OCI-LY7 (cell line): Measurements from ENCODE around the gene C1QTNF9. TPM values are rescaled to one million over a fixed set of nuclear protein-coding genes. Genes with fewer than 3 reads are reported as not detected.

Experiments
- BruUV-seq: library from RNA; stranded (reverse); fragments of 400-500 nt; replicated peaks from 2 replicates; lab custom pipeline; 2021; lab: Mats Ljungman, UMichigan
- CTCF ChIA-PET: fragments of 300-600 bp; sonication (Branson Sonifier 250); formaldehyde crosslinking; loops from one replicate; lab custom pipeline; 2022; ENCODE audit warnings: antibody characterized with exemption; ENCODE audit not compliant: unreplicated experiment; lab: Charles Lee
- POLR2A ChIA-PET: fragments of 300-600 bp; sonication (Branson Sonifier 250); formaldehyde crosslinking; loops from one replicate; lab custom pipeline; 2022; ENCODE audit warnings: antibody characterized with exemption; lab: Charles Lee
- DNase-seq: peaks from one replicate; pipeline ENCODE4 v3.0.0-alpha.2; 2015; ENCODE audit warnings: low spot score
- H2AFZ ChIP-seq: fragments of 200-600 bp; sonication (generic), shearing (Covaris generic); 2 replicates; pipeline ENCODE4 v1.6.1; 2014; ENCODE audit warnings: mild to moderate bottlenecking, antibody characterized with exemption, low read length, moderate library complexity
- H3K27ac ChIP-seq: fragments of 200-600 bp; sonication (generic); 2 replicates; pipeline ENCODE4 v1.5.1; 2014; ENCODE audit warnings: mixed run types, low read depth, mild to moderate bottlenecking, moderate library complexity, low read length, inconsistent platforms; ENCODE audit not compliant: poor library complexity, severe bottlenecking
- H3K36me3 ChIP-seq: fragments of 200-600 bp; sonication (generic); 2 replicates; pipeline ENCODE4 v1.6.1; 2014; ENCODE audit warnings: mild to moderate bottlenecking, antibody characterized with exemption, low read length, moderate library complexity, mixed read lengths; ENCODE audit not compliant: insufficient read depth
- H3K4me1 ChIP-seq: fragments of 200-600 bp; sonication (generic); 2 replicates; pipeline ENCODE4 v1.5.1; 2014; ENCODE audit warnings: mild to moderate bottlenecking, low read length; ENCODE audit not compliant: insufficient read depth, poor library complexity, severe bottlenecking
- H3K4me2 ChIP-seq: fragments of 200-600 bp; sonication (generic); 2 replicates; pipeline ENCODE4 v1.6.1; 2014; ENCODE audit warnings: mild to moderate bottlenecking, low read length
- H3K4me3 ChIP-seq: fragments of 200-600 bp; sonication (generic); 2 replicates; pipeline ENCODE4 v1.5.1; 2014; ENCODE audit warnings: mild to moderate bottlenecking, low read depth, low read length; ENCODE audit not compliant: poor library complexity, severe bottlenecking
- H3K79me2 ChIP-seq: fragments of 200-600 bp; sonication (generic); 2 replicates; pipeline ENCODE4 v1.6.1; 2016; ENCODE audit warnings: low read depth, mild to moderate bottlenecking, low read length, moderate library complexity, mixed read lengths; ENCODE audit not compliant: insufficient read depth
- H3K9me2 ChIP-seq: fragments of 200-600 bp; sonication (generic); 2 replicates; pipeline ENCODE4 v1.6.1; 2016; ENCODE audit warnings: mild to moderate bottlenecking, low read length, mixed read lengths; ENCODE audit not compliant: insufficient read depth
- H3K9me3 ChIP-seq: fragments of 200-600 bp; sonication (generic); 2 replicates; pipeline ENCODE4 v1.6.1; 2014; ENCODE audit warnings: mild to moderate bottlenecking, mixed run types, low read length, mixed read lengths
- H4K20me1 ChIP-seq: fragments of 200-600 bp; sonication (generic); 2 replicates; pipeline ENCODE4 v1.6.1; 2014; ENCODE audit warnings: mild to moderate bottlenecking, antibody characterized with exemption, low read length, moderate library complexity, mixed read lengths; ENCODE audit not compliant: insufficient read depth
- CTCF ChIP-seq: fragments of 200-600 bp; sonication (generic); conservative IDR thresholded peaks from 2 replicates; pipeline ENCODE4 v1.5.1; 2014; ENCODE audit warnings: mild to moderate bottlenecking, antibody characterized with exemption, low read length, moderate library complexity, mixed read lengths
- EZH2phosphoT487 ChIP-seq: fragments of 200-600 bp; sonication (generic); IDR thresholded peaks from 2 replicates; pipeline ENCODE4 v1.6.1; 2018; ENCODE audit warnings: low read depth, borderline replicate concordance, mild to moderate bottlenecking, mixed run types, antibody characterized with exemption, low read length, moderate library complexity, mixed read lengths
- intact Hi-C: fragments of 100-400 bp; cut with micrococcal nuclease; formaldehyde crosslinking; loops from one replicate; pipeline ENCODE4 v1.10.0; 2022; ENCODE audit not compliant: unreplicated experiment
- total RNA-seq, 2 experiments: library from RNA; depleted of rRNA in 1 of 2; stranded (reverse); fragments of >200 nt in 1 of 2; shearing (Covaris generic) in 1 of 2; gene quantifications; 2 replicates each; pipeline ENCODE4 v1.2.3, GENCODE V29; 2014 to 2022

Gene C1QTNF9
- total RNA-seq, 2 experiments from 2014 or later = not detected

- H2AFZ ChIP-seq = no peak overlapping the region
- no peaks in the 10 kb centered on the region for H3K79me2 ChIP-seq
- no peak for DNase-seq
- H3K4me3 ChIP-seq = no peak overlapping the region
- no peaks in the 10 kb centered on the region for H3K4me1 ChIP-seq
- no TSS peak for BruUV-seq
- H3K27ac ChIP-seq = no peak overlapping the region
- intact Hi-C loops = no loop called here
- no peaks in the 10 kb centered on the region for H3K36me3 ChIP-seq
- H3K9me3 ChIP-seq = no peaks in the 10 kb centered on the region
- CTCF ChIA-PET = no interaction called here
- POLR2A ChIA-PET = interaction anchor here (0.6 kb wide), 1 partner anchor 12 kb away, joined by 3 read pairs; no protein-coding TSS in a partner anchor
- no peak overlapping the region for H3K4me2 ChIP-seq
- H4K20me1 ChIP-seq = no peaks in the 10 kb centered on the region
- H3K9me2 ChIP-seq = no peaks in the 10 kb centered on the region
- no peak for TF ChIP-seq CTCF
These were observed 31.6 kb upstream of the C1QTNF9 start for GRCh38 chr13:24277761-24278160.

GRCh38 chr13:24279327-24280110, 29.9 kb upstream of the C1QTNF9 start:
- TF ChIP-seq CTCF (no peak), EZH2phosphoT487 (no peak)
- POLR2A ChIA-PET = interaction anchor here (0.5 kb wide), 1 partner anchor 13 kb away, joined by 3 read pairs; no protein-coding TSS in a partner anchor
- no peak for DNase-seq
- Histone ChIP-seq H3K36me3 (no peaks in the 10 kb centered on the region), H3K4me3 (no peak overlapping the region), H3K9me3 (no peaks in the 10 kb centered on the region), H2AFZ (no peak overlapping the region), H3K27ac (no peak overlapping the region), H4K20me1 (no peaks in the 10 kb centered on the region), H3K79me2 (no peaks in the 10 kb centered on the region), H3K9me2 (no peaks in the 10 kb centered on the region), H3K4me2 (no peak overlapping the region), H3K4me1 (no peaks in the 10 kb centered on the region)
- BruUV-seq = no TSS peak
- CTCF ChIA-PET = no interaction called here
- intact Hi-C loops = no loop called here

DNA sequence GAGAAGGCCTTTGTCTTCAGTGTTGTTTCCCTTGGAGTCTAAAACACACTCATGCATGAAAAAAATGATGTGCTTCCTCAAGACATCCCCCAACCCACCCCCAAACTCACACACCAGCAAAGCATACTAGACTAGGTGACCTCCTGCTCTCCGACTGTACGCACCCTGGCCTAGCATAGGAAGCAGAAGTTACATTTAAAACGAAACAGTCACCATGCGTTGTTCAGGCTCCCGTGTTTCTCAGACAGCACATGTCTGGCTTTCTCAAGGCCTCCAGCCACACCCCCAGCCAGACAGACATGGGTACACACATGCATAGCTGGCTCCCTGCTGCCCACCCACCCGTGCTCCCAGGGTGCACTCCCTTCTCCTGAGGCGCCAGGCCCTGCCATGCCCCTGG, 28.7 kb upstream of the C1QTNF9 start:
- H4K20me1 ChIP-seq = no peaks in the 10 kb centered on the region
- CTCF ChIA-PET = no interaction called here
- no peaks in the 10 kb centered on the region for H3K36me3 ChIP-seq
- no peaks in the 10 kb centered on the region for H3K9me3 ChIP-seq
- no peak overlapping the region for H3K4me2 ChIP-seq
- TF ChIP-seq EZH2phosphoT487 (no peak), CTCF (no peak)
- POLR2A ChIA-PET = no interaction called here
- no peaks in the 10 kb centered on the region for H3K9me2 ChIP-seq
- H3K4me1 ChIP-seq = no peaks in the 10 kb centered on the region
- H3K27ac ChIP-seq = no peak overlapping the region
- DNase-seq = no peak
- no peak overlapping the region for H2AFZ ChIP-seq
- BruUV-seq = no TSS peak
- intact Hi-C loops = no loop called here
- no peak overlapping the region for H3K4me3 ChIP-seq
- H3K79me2 ChIP-seq = no peaks in the 10 kb centered on the region
